Loucy (cell line): ENCODE measurements around the gene MACO1.

Experiments used
- H2AFZ ChIP-seq: fragments of 200-600 bp; sonication (generic); 2 replicates; pipeline ENCODE4 v1.6.0; 2016; ENCODE audit warnings: antibody characterized with exemption, mild to moderate bottlenecking, low read length, moderate library complexity
- H3F3A ChIP-seq: fragments of 200-600 bp; 2 replicates; pipeline ENCODE4 v1.6.0; 2016; ENCODE audit warnings: antibody characterized with exemption, low read depth, mild to moderate bottlenecking
- H3K27me3 ChIP-seq: fragments of 200-600 bp; sonication (generic); 2 replicates; pipeline ENCODE4 v1.6.1; 2014; ENCODE audit warnings: low read length, mild to moderate bottlenecking; ENCODE audit not compliant: insufficient read depth, poor library complexity, severe bottlenecking
- H3K36me3 ChIP-seq: fragments of 200-600 bp; sonication (generic); 2 replicates; pipeline ENCODE4 v1.6.1; 2016; ENCODE audit warnings: low read length; ENCODE audit not compliant: insufficient read depth
- H3K4me1 ChIP-seq: fragments of 200-600 bp; sonication (generic); 2 replicates; pipeline ENCODE4 v1.5.1; 2014; ENCODE audit warnings: low read length, mild to moderate bottlenecking; ENCODE audit not compliant: insufficient read depth, poor library complexity, severe bottlenecking
- H3K4me2 ChIP-seq: fragments of 200-600 bp; sonication (generic); 2 replicates; pipeline ENCODE4 v1.6.0; 2014; ENCODE audit warnings: antibody characterized with exemption, low read length, low read depth, mild to moderate bottlenecking; ENCODE audit not compliant: poor library complexity, severe bottlenecking
- H3K4me3 ChIP-seq: fragments of 200-600 bp; sonication (generic); 2 replicates; pipeline ENCODE4 v1.5.1; 2014; ENCODE audit warnings: low read length, mild to moderate bottlenecking, mixed read lengths; ENCODE audit not compliant: poor library complexity, severe bottlenecking
- H3K79me2 ChIP-seq: fragments of 200-600 bp; sonication (generic); 2 replicates; pipeline ENCODE4 v1.6.1; 2014; ENCODE audit warnings: low read length; ENCODE audit not compliant: insufficient read depth
- H3K9ac ChIP-seq: fragments of 200-600 bp; sonication (generic); 2 replicates; pipeline ENCODE4 v1.6.0; 2014; ENCODE audit warnings: mild to moderate bottlenecking, low read depth, low read length, moderate library complexity; ENCODE audit not compliant: poor library complexity, severe bottlenecking
- H3K9me2 ChIP-seq: fragments of 200-600 bp; sonication (generic); replicated peaks from 2 replicates; pipeline ENCODE4 v1.6.1; 2016; ENCODE audit warnings: low read depth, low read length, mixed read lengths
- H3K9me3 ChIP-seq: fragments of 200-600 bp; sonication (generic); 2 replicates; pipeline ENCODE4 v1.6.1; 2014; ENCODE audit warnings: mild to moderate bottlenecking, antibody characterized with exemption, low read length, low read depth; ENCODE audit not compliant: insufficient read depth
- H4K20me1 ChIP-seq: fragments of 200-600 bp; sonication (generic); 2 replicates; pipeline ENCODE4 v1.6.0; 2014; ENCODE audit warnings: antibody characterized with exemption, low read length, mild to moderate bottlenecking; ENCODE audit not compliant: insufficient read depth, poor library complexity, severe bottlenecking
- EZH2phosphoT487 ChIP-seq: fragments of 200-600 bp; IDR thresholded peaks from 2 replicates; pipeline ENCODE4 v1.6.1; 2018; ENCODE audit warnings: antibody characterized with exemption, mild to moderate bottlenecking, moderate library complexity, borderline replicate concordance
- TF ChIP-seq, protein P1 (sequence below): fragments of 200-600 bp; sonication (generic); conservative IDR thresholded peaks from 2 replicates; pipeline ENCODE4 v1.5.1; 2014; ENCODE audit warnings: mild to moderate bottlenecking, antibody characterized with exemption, low read length

Gene MACO1

DNA sequence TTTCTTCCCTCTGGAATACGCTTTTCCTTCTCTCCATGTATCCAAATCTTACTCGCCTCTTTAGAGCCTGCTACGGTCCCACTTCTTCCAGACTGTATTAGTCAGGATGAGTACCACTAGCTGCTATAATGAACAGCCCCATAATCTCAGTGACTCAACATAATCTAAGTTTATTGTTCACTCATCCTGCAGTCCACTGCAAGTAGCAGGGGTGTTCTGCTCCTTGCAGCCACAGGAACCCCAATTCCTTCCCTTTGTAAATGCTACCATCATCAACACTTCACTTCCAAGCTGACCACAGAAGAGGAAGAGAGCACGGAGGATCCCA lies 94.6 kb downstream of the MACO1 start:
- Histone ChIP-seq H3K4me3 (no peak overlapping the region), H3K4me1 (no peaks in the 10 kb centered on the region)

DNA sequence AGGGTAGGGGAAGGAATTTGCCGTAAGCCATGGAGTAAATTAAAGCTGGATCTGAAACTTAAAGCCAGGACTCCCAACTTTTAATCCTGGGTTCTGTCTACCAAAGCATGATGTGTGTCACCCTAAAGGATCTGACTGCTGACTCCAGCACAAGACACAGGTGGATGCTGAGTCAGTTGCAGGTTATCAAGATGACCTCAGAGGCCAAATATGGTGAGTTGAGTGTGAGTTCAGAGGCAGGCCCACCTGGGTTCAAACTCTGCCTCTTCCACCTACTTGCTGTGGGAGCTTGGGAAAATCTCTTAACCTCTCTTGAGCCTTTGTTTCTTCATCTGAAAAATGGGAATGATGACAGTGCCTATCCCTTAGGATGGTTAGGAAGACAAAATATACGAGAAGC lies 96.1 kb downstream of the MACO1 start:
- H4K20me1 ChIP-seq: no peaks in the 10 kb centered on the region
- no peak overlapping the region for H2AFZ ChIP-seq
- TF ChIP-seq EZH2phosphoT487: no peak
- TF ChIP-seq, protein P1, sequence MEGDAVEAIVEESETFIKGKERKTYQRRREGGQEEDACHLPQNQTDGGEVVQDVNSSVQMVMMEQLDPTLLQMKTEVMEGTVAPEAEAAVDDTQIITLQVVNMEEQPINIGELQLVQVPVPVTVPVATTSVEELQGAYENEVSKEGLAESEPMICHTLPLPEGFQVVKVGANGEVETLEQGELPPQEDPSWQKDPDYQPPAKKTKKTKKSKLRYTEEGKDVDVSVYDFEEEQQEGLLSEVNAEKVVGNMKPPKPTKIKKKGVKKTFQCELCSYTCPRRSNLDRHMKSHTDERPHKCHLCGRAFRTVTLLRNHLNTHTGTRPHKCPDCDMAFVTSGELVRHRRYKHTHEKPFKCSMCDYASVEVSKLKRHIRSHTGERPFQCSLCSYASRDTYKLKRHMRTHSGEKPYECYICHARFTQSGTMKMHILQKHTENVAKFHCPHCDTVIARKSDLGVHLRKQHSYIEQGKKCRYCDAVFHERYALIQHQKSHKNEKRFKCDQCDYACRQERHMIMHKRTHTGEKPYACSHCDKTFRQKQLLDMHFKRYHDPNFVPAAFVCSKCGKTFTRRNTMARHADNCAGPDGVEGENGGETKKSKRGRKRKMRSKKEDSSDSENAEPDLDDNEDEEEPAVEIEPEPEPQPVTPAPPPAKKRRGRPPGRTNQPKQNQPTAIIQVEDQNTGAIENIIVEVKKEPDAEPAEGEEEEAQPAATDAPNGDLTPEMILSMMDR: no peak
- no peaks in the 10 kb centered on the region for H3K4me1 ChIP-seq
- H3K27me3 ChIP-seq: no peaks in the 10 kb centered on the region
- H3K9me3 ChIP-seq: no peaks in the 10 kb centered on the region
- no peak overlapping the region for H3K4me2 ChIP-seq
- H3F3A ChIP-seq: no peaks in the 10 kb centered on the region
- no peaks in the 10 kb centered on the region for H3K79me2 ChIP-seq
- H3K36me3 ChIP-seq: no peaks in the 10 kb centered on the region
- no peak overlapping the region for H3K4me3 ChIP-seq
- H3K9me2 ChIP-seq: no peaks in the 10 kb centered on the region
- no peak overlapping the region for H3K9ac ChIP-seq

More for the DNA sequence above, 94.6 kb downstream of the MACO1 start:
- Histone ChIP-seq H3K9me3 (no peaks in the 10 kb centered on the region), H3K9me2 (no peaks in the 10 kb centered on the region), H3K79me2 (no peaks in the 10 kb centered on the region), H3K4me2 (no peak overlapping the region), H3K9ac (no peak overlapping the region), H3K36me3 (no peaks in the 10 kb centered on the region), H4K20me1 (no peaks in the 10 kb centered on the region), H2AFZ (no peak overlapping the region), H3F3A (no peaks in the 10 kb centered on the region), H3K27me3 (no peaks in the 10 kb centered on the region)
- no peak for TF ChIP-seq EZH2phosphoT487

DNA sequence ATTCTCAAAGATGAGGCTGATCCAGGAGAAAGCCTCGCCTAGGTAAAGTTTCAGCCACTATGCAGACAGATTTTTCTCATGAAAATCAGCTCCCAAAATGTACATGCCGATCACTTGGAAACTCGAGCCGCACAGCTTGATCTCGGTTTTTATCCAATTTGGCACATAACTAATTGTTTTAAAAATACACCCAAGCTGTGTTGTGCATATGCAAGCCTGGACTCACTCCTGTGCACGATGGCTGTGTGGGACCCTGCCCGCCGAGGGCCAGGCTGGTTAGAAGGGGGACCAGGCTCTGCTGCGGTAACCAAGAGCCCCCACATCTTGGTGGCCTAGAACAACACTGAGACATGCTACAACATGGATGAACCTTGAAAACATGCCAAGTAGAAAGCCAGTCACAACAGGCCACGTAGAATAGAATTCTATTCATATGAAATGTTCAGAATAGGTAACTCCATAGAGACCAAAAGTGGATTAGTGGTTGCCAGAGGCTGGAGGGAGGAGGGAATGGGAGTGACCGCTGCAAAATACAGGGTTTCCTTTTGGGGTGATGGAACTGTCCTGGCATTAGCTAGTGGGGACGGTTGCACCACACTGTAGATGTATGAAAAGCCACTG lies 96.6 kb downstream of the MACO1 start:
- H3K36me3 ChIP-seq: no peaks in the 10 kb centered on the region

More for the DNA sequence above, 96.6 kb downstream of the MACO1 start:
- no peaks in the 10 kb centered on the region for H3K4me1 ChIP-seq
- H3K4me3 ChIP-seq: no peak overlapping the region
- TF ChIP-seq, protein P1: no peak
- no peak for TF ChIP-seq EZH2phosphoT487
- no peak overlapping the region for H3K4me2 ChIP-seq
- no peak overlapping the region for H2AFZ ChIP-seq
- no peaks in the 10 kb centered on the region for H3K9me2 ChIP-seq
- H3K79me2 ChIP-seq: no peaks in the 10 kb centered on the region
- no peaks in the 10 kb centered on the region for H4K20me1 ChIP-seq
- H3K9me3 ChIP-seq: no peaks in the 10 kb centered on the region
- H3K9ac ChIP-seq: no peak overlapping the region
- no peaks in the 10 kb centered on the region for H3K27me3 ChIP-seq
- H3F3A ChIP-seq: no peaks in the 10 kb centered on the region
